NCI-H1105 (cell line): Measurements from ENCODE around the gene MIOX.

Source experiments
- DNase-seq: peaks from one replicate; lab custom pipeline; 2025; lab: John Stamatoyannopoulos, UW

MIOX gene

DNA sequence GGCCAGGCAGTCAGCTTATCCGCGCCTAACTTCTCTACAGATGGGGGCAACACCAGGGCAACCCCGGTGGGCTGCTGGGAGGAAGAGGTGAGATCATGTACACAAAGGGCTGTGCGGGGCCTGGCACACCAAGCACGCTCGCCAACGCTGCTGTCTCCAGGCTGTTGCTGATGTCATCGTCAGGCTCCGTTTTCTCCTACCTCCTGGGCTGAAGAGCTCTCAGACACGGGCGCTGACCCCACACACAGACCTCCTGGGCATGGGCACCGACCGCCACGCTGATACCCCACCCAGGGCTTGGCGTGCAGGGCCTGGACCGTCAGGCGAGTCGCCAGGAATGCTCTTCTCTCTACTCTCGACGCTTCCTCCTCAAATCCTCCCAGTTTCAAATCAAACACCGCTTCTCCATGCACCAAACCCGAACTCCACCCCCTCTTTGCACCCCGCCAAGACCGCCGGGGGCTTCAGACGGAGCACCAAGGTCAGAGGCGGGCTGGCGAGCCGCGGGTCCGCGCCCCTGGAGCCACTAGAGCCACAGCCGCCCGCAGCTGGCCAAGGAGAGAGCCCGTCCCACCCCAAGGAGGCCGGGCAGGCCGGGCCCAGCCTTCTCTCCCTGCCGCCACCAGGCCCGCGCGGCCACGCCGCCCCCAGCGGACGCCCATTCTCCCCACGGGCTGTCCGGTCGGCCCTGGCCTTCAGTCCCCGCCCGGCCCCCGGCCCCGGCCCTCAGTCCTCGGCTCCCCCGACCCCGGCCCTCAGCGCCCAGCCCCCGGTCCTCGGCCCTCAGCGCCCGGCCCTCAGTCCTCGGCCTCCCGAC lies 12.6 kb upstream of the MIOX start:
- no peak for DNase-seq

DNA sequence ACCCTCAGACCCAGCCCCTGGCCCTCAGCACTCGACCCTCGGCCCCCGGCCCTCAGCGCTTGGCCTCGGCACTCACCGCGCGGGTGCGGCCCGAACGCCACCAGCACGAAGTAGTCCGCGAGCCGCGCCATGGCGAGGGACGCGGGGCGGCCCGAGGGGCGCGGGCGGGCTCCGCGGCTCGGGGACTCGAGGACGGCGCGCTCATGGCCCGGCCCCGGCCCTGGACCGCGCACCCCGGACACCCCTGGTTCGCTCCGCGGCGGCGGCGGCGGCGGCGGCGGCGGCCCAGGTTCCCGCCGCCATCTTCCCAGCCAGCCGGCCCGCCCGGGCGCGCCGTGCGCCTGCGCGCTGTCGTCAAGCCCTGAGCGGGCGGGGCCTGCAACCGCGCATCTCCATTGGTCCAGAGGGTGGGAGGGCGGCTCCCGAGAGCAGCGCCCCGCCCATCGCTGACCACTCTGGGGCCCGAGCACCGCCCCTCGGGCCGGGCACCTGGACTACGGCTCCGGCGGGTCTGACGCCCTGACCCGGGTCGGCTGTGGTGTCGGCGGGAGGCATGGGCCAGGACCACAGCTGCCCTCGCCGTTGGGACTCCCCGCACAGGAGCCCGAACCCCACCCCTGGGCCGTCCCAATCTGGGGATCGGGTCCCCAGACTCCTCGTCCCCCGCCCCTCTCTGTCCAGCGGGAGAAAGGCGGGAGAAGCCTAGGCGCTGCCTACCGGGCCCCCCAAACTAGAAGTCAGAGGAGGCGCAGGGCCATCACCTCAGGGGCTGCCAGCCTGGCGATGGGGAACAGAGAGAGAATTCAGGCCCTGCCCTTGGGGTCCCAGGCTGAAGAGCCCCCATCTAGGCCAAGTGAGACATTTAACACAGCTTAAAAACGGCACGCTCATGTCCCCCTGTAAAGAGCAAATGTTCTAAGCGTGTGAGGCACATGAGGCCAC lies 11.7 kb upstream of the MIOX start, which contains the start of gene SBF1:
Gene SBF1 (minus strand): TSS at position 326 of the 942 bp plus-strand sequence. CDS start 195 bp downstream, at position 131.
- DNase-seq = peak; percentile 83

DNA sequence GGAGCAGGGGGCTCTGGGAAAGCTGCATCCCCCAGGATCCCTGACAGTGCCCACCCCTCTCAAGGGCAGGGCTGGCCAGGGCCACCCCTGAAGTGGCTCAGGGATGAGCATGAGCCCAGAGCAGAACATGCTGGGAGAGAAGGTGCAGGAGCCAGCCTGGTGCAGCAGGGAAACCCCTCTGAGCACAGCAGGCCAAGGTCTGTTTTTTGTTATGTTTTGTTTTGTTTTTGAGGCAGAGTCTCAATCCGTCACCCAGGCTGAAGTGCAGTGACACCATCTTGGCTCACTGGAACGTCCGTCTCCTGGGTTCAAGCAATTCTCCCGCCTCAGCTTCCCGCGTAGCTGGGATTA lies 11.0 kb upstream of the MIOX start:
- DNase-seq = no peak

DNA sequence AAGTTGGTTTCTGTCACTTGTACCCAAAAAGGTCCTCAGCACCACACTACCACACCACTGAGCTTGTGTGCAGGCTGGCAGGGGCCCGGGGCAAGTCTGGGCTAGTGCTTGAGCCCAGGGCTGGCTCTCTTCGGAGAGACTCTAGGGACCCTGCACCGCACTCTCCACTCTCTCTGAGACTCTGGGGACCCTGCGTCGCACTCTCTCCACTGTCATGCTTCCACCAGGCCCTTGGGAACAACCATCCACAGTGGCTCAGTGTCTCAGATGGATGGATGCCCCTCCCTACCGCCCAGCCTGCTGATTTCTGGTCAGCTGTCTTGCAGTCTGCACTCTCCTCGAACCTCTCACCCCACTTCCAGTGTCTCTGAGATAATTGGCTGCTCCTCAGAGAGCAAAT lies 9.8 kb upstream of the MIOX start:
- no peak for DNase-seq

DNA sequence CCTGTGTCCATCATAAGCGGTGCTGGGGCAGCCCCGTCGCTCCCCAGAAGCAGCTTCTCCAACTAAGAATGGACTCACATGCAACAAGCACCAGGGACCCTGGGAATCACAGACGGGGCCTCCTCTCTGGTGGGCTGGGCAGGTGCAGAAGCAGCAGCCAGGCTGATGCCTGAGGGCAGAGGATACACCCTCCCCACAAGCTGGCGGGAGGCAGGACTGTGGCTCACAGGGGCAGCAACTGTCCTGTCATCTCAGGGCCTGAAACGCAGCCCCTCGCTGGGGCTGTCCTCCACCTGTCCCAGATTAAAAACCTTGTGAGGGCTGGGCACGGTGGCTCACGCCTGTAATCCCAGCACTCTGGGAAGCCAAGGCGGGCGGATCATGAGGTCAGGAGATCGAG lies 8.7 kb upstream of the MIOX start:
- DNase-seq = no peak

DNA sequence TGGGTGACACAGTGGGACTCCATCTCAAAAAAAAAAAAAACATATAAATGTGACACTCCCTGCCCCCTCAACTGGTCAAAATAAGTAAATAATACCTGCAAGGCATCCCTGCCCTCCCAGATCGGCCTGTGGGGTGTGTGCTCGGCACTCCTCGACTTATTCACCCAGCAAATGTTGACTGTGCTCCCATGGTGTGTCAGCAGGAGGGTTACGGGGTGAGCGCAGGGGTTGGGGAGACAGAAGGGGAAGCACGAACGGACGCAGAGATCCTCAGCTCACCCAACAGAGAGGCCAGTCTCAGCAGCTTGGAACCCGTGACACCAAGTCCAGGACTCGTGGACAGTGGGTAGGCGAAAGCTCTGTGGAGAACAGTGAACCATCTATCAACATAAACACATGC lies 6.9 kb upstream of the MIOX start:
- no peak for DNase-seq

DNA sequence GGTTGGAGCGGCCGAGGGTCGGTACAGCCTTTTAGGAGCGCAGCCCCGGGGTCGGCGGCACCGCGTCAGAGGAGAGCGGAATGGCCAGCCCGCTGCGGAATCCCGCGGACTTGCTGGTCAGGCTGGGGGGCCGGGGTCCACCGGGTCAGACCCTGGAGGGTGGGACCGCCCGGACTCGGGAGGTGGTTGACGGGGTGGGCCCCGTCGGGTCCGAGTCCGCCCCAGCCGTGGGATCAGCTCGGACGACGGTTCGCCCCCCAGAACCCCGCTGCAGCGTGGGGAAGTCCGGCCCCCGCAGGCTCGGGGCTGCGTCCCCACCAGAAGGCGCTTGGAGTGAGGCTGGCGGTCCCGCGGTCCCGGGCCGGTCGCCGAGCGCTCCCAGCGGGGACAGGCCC lies 5.6 kb upstream of the MIOX start:
- no peak for DNase-seq

DNA sequence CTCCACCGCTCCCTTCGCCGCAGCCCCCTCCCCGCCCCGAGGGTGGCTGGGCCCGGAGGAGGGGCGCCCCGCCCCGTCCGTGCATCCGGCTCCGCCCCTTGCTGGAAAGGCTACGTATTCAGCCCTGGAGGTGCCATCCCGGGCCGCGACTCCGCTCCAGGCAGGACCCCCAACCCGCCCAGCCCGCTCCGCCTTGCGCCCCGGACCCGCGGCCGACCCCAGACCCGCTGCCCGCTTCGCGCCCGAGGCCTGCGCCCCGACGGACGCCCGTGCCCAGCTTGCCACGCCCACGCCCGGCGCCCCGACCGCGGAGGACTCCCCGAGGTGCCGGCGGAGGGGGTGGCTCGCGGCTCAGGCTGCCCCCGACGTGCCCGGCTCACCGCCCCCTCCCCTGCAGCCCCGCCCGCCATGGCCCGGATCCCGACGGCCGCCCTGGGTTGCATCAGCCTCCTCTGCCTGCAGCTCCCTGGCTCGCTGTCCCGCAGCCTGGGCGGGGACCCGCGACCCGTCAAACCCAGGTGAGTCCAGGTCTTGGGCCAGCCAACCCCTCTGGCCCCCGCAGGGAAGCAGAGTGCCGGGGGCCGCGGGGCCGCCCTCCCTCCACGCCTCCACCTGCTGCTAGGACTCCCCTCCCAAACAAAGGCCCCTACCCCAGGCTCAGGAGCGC lies 5.1 kb upstream of the MIOX start, which contains the start of gene ADM2:
Gene ADM2 (plus strand): TSS at position 104 of the 667 bp plus-strand sequence. CDS start 305 bp downstream, at position 409.
- no peak for DNase-seq

DNA sequence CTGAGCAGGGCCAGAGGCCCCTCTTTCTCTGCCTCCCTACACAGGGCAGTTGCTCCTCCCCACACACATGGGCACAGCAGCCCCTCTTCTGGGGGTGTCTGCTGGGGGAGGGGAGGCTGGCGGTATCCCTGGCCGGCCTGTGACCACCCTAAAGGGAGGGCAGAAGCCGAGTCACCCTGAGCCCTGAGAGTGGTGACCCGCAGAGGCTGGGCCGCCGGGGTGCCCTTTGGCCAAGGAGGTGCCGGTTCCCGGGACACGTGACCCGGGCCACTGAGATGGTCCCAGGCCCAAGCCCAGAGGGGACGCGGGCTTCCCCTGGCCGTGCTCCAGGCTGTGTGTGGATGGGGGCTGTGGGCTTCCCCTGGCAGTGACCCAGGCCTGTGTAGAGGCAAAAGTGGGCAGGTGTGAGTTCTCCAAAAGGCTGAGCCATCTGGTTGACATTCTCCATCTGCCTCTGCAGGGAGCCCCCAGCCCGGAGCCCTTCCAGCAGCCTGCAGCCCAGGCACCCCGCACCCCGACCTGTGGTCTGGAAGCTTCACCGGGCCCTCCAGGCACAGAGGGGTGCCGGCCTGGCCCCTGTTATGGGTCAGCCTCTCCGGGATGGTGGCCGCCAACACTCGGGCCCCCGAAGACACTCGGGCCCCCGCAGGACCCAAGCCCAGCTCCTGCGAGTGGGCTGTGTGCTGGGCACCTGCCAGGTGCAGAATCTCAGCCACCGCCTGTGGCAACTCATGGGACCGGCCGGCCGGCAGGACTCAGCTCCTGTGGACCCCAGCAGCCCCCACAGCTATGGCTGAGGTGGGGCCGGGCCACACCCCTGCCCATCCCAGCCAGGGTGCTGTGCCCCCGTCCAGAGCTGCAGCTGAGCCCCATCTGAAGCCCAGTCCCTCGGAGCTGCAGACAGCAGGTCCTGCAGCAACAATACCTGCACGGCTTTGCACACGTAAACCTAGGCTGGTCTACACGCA lies 4.3 kb upstream of the MIOX start:
- peak; percentile 20 for DNase-seq

DNA sequence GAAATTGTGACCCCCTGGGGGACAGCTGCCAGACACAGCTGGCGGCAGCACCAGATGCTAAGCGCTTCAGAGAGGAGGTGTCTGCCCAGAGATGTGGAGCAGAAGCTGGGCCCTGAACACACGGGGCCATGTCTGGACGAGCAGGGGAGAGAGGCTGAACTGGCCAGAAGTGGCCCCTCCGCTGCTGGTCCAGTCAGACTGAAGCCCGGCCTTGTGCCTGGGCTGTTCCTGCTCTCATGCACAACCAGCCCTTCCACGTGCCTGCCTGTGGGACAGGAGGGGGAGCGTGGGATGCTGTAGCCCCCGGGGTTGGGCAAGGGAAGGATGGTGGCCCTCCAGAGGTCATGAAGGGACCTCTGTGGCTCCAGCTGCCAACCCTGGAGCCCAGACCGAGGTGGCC lies 3.6 kb upstream of the MIOX start:
- DNase-seq = no peak

DNA sequence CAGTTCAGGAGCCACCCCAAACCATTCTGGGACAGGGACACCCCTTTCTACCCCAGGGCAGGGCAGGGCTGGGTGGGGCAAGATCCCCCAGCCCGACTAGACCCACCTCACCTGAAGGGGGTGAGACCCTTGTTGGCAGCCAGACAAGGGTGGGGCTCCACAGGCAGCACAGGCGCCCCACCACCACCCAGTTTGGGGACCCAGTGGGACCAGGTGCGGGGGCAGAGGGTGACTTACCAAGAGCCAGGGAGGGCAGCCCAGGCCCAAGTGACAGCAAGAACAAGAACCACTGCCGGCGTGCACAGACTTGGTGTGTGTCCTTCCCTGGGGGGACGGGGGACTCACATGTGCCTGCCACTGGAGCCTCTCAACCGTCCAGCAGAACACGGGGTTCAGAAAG lies 3.1 kb upstream of the MIOX start:
- DNase-seq = no peak

DNA sequence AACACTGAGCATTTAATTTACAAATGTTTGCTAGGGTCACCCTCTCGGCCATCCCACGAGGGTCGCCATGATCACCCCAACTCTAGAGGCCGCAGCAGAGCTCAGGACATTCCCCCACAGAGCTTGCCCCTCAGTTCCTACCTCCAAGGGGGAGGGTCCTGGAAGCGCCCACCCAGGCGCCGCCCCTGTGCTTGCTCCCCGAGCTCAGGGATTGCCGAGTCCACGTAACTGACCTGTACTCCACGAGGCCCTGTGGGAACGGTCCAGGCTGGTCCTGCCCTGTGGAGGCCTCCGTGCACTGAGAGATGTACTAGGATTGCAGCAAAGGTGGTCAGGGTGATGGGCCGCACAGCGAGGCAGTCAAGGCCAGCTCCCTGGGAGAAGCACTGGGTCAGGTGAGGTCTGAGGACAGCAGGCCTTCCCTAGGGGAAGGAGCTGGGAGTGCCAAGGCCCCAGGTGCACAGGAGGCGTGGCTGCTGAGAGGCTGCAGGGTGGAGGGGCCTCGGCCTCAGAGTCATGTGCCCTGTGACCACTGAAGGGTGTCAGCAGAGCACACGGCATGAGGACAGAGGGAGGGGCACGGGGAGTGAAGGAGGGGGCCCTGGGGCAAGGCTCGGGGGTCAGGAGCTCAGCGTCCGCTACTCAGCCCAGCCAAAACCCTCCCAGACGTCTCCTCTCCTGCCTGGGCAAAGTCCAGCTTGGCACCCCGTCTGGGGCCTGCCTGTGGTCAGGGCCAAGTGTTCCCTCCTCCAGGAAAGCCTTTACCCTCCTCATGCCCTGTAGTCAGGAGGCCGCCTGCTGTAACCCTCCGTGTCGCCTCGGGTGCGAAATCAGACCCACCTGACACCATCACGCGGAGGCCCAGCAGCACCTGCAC lies 2.4 kb upstream of the MIOX start:
- no peak for DNase-seq

DNA sequence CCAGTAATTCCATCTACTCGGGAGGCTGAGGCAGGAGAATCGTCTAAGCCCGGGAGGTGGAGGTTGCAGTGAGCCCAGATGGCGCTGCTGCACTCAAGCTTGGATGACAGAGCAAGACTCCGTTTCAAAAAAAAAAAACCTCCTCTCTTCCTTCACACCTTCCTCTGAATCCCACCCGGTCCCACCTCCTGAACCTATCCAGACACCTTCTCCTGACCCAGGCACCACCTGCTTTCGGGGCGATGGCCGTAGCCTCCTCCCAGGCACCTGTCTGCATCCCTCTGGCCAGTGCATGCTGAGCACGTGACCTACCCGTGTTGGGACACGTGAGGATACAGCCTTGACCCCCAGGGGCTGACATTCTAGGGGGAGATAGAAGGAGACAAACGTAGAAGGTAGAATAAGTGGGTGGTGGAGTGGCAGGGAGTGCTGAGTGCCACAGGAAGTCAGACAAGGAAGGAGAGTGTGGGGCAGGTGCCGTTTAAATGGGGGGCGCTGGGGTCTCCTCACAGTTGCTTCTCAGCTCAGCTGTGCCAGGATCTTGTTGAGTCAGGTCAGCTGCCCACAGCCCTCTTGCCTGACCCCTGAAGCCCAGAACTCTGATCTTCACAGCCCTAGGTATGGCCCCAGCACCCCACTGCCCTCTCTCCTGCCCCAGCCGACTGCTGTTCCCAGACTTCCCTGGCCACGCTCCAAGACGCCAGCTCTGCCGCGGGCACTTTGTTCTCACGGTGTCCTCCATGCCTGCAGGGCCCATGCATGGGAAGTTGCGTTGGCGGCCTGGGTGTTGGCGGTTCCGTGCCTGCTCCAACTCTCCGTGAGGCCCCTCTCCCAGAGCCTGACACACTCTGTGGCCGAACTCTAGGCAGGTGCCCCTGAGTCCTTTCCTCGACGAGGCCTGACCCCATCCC lies 1.2 kb upstream of the MIOX start:
- DNase-seq = peak; percentile 30

DNA sequence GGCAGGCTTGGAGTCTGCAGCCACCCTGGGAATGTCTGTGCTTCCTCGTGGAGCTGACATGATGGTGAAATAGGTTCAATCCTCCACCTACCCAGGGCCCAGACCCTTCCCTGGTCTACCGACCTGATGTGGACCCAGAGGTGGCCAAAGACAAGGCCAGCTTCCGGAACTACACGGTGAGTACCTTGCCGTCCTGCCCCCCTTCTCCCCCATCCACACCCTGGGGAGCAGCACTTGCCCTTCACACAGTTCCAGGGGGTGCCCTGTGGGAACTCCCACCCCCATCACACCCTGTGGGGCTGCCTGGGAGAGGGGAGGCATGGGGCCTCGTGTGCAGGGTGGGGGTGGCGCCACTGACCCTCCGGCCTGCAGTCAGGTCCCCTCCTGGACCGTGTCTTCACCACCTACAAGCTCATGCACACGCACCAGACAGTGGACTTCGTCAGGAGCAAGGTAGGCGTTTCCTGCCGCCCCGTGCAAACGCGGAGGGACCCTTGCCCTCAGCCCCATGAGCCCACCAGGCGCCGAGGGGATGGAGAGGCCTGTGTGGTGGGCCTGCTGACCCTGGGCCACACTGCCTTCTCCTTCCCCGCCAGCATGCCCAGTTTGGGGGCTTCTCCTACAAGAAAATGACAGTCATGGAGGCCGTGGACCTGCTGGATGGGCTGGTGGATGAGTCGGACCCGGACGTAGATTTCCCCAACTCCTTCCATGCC lies 789 bp downstream of the MIOX start:
- no peak for DNase-seq

DNA sequence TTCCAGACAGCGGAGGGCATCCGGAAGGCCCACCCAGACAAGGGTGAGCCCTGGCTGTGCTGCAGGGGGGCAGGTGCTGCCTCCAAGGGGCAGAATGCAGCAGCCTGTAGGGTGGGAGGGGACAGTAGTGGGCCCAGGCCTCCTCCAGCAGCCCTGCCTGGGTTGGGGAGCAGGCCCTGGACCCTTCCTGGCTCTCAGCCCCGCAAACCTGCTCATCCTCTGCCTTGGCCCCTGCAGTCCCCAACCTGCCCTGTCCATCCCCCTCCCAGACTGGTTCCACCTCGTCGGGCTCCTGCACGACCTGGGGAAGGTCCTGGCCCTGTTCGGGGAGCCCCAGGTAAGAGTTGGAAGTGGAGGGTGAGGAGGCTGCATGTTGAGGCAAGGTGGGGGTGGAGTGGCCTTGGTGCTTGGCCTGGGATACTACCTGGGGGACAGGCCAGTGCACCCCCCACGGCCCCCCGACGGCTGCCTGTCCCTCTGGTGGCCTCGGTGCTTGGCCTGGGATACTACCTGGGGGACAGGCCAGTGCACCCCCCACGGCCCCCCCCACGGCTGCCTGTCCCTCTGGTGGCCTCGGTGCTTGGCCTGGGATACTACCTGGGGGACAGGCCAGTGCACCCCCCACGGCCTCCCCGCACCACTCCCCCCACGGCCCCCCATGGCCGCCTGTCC lies 1.5 kb downstream of the MIOX start:
- DNase-seq = no peak

DNA sequence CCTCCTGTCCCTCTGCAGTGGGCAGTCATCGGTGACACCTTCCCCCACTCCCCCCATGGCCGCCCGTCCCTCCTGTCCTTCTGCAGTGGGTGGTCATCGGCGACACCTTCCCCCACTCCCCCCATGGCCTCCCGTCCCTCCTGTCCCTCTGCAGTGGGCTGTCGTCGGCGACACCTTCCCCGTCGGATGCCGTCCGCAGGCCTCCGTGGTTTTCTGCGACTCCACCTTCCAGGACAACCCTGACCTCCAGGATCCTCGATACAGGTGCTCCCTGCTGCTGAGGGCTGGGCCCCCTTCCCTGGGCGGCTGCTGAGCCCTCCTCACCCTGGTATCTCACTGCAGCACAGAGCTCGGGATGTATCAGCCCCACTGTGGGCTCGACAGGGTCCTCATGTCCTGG lies 2.2 kb downstream of the MIOX start:
- DNase-seq = no peak

DNA sequence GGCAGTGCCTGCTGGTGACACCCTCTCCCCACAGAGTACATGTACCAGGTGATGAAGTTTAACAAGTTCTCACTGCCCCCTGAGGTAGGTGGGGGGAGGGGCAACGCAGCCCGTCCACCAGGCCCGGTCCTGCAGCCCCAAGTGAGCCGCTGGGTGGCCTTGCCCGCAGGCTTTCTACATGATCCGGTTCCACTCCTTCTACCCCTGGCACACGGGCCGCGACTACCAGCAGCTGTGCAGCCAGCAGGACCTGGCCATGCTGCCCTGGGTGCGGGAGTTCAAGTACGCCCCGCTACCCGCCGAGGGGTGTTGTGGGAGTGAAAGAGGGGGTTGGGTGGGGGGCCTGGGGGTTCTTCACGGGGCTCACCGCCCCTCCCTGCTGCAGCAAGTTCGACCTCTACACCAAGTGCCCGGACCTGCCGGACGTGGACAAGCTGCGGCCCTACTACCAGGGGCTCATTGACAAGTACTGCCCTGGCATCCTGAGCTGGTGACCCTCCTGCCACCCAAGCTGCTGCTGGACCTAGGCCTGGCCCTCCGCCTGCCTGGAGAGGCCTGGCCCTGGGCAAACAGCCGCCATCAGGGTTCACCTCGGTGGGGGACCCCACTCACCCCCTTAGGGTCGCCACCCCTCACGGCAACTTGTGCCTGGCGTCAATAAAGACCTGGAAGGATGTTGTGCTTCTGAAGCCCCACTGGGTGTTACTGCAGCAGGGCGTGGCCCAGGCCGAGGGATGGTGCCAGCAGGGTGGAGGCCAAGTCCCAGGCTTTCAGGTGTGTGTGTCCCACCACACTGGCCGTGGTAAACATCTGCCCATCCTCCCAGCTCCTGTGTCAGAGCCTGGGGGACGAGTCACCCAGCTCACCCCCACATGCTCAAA lies 2.9 kb downstream of the MIOX start:
- no peak for DNase-seq
